Endothelial cell (in vitro differentiated cells): Measurements from ENCODE around the gene FAM120A. TPM values are rescaled to one million over a fixed set of nuclear protein-coding genes. Genes with fewer than 3 reads are reported as not detected.
A peak's percentile ranks its signal among the peaks of the same experiment; 100 is the strongest.

ENCODE experiments used
- DNase-seq: peaks from one replicate; pipeline ENCODE4 v3.0.0; 2021; ENCODE audit warnings: low spot score
- H3K27ac Mint-ChIP-seq: one replicate; pipeline ENCODE4 v1.8.0; 2021; ENCODE audit warnings: mixed read lengths, inconsistent platforms; ENCODE audit not compliant: unreplicated experiment
- H3K27me3 Mint-ChIP-seq: one replicate; pipeline ENCODE4 v1.8.0; 2021; ENCODE audit warnings: mild to moderate bottlenecking, moderate library complexity, mixed read lengths, inconsistent platforms; ENCODE audit not compliant: unreplicated experiment
- H3K36me3 Mint-ChIP-seq: one replicate; pipeline ENCODE4 v1.8.0; 2021; ENCODE audit warnings: mild to moderate bottlenecking, low read depth, mixed read lengths, inconsistent platforms; ENCODE audit not compliant: unreplicated experiment
- H3K4me1 Mint-ChIP-seq: one replicate; pipeline ENCODE4 v1.8.0; 2021; ENCODE audit warnings: mild to moderate bottlenecking, mixed read lengths, inconsistent platforms; ENCODE audit not compliant: unreplicated experiment
- H3K4me3 Mint-ChIP-seq: one replicate; pipeline ENCODE4 v1.8.0; 2021; ENCODE audit warnings: mild to moderate bottlenecking, mixed read lengths, inconsistent platforms; ENCODE audit not compliant: unreplicated experiment
- H3K9me3 Mint-ChIP-seq: one replicate; pipeline ENCODE4 v1.8.0; 2021; ENCODE audit warnings: mixed read lengths, inconsistent platforms; ENCODE audit not compliant: unreplicated experiment
- CTCF ChIP-seq: fragments of 200-600 bp; sonication (generic); IDR thresholded peaks from one replicate; pipeline ENCODE4 v1.5.0; 2021; ENCODE audit warnings: antibody characterized with exemption; ENCODE audit not compliant: unreplicated experiment
- total RNA-seq: library from RNA; stranded (reverse); fragmentation: NEBNext Ultra II Directional; extraction: Animal tissue kit (Norgen Biotek cat#: 25700); gene quantifications from one replicate; pipeline ENCODE4 v1.2.1, GENCODE V29; 2021; ENCODE audit not compliant: unreplicated experiment

The FAM120A gene
- total RNA-seq, 1 donor from 2014 or later: 56.1 TPM

- Mint-ChIP-seq H3K36me3 (no peaks in the 10 kb centered on the region), H3K27me3 (no peaks in the 10 kb centered on the region), H3K4me3 (no peak overlapping the region), H3K9me3 (no peaks in the 10 kb centered on the region), H3K4me1 (peaks cover 52% of the 10 kb centered on the region), H3K27ac (peak overlapping the region; percentile 81)
- no peak for TF ChIP-seq CTCF
- DNase-seq: no peak
These were observed 12.9 kb downstream of the FAM120A start for GRCh38 chr9:93464395-93464794.

GRCh38 chr9:93464876-93465275 is 13.4 kb downstream of the FAM120A start:
- peaks cover 52% of the 10 kb centered on the region for H3K4me1 Mint-ChIP-seq
- no peaks in the 10 kb centered on the region for H3K36me3 Mint-ChIP-seq
- DNase-seq: no peak
- H3K27ac Mint-ChIP-seq: peak overlapping the region; percentile 81
- no peak overlapping the region for H3K4me3 Mint-ChIP-seq
- H3K9me3 Mint-ChIP-seq: no peaks in the 10 kb centered on the region
- TF ChIP-seq CTCF: no peak
- H3K27me3 Mint-ChIP-seq: no peaks in the 10 kb centered on the region

- no peak overlapping the region for H3K4me3 Mint-ChIP-seq
- no peak for DNase-seq
- peaks cover 50% of the 10 kb centered on the region for H3K4me1 Mint-ChIP-seq
- no peak overlapping the region for H3K27ac Mint-ChIP-seq
- no peaks in the 10 kb centered on the region for H3K36me3 Mint-ChIP-seq
- no peaks in the 10 kb centered on the region for H3K9me3 Mint-ChIP-seq
- TF ChIP-seq CTCF: no peak
- no peaks in the 10 kb centered on the region for H3K27me3 Mint-ChIP-seq
These were observed 14.4 kb downstream of the FAM120A start for GRCh38 chr9:93465855-93466254.

GRCh38 chr9:93466416-93467061 is 15.1 kb downstream of the FAM120A start:
- Mint-ChIP-seq H3K36me3 (no peaks in the 10 kb centered on the region), H3K4me3 (no peak overlapping the region), H3K4me1 (peaks cover 47% of the 10 kb centered on the region), H3K27ac (peak overlapping the region; percentile 72), H3K27me3 (no peaks in the 10 kb centered on the region), H3K9me3 (no peaks in the 10 kb centered on the region)
- DNase-seq: no peak
- no peak for TF ChIP-seq CTCF

GRCh38 chr9:93467062-93467416 is 15.6 kb downstream of the FAM120A start:
- Mint-ChIP-seq H3K4me1 (peaks cover 47% of the 10 kb centered on the region), H3K9me3 (no peaks in the 10 kb centered on the region), H3K27me3 (no peaks in the 10 kb centered on the region), H3K36me3 (no peaks in the 10 kb centered on the region), H3K27ac (peak overlapping the region; percentile 72), H3K4me3 (no peak overlapping the region)
- no peak for DNase-seq
- TF ChIP-seq CTCF: no peak
